Measurements from ENCODE around the gene VPS13C. TPM values are rescaled to one million over a fixed set of nuclear protein-coding genes. Genes with fewer than 3 reads are reported as not detected.

VPS13C gene
- total RNA-seq, 1 donor from 2014 or later = 97.9 TPM

DNA sequence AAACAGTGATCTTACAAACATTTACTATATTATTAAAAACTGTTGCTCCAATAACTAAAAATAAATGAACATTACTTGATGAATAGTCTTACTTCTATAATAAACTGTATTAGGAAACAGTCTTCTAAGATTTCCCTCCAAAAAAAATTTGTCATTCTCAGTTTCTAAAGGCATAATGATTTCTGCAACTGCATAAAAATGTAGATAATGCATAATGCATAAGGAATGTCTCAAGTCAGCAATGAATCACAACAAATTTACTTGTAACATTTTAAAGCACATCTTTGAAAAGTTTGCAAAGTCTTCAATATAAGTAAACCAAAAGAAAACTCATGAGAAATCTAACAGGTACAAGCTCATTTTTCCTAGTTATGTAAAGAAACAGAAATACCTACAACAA is 113.5 kb downstream of the VPS13C start:
- no peak for DNase-seq (ENCODE audit: low read depth, low spot score)

DNA sequence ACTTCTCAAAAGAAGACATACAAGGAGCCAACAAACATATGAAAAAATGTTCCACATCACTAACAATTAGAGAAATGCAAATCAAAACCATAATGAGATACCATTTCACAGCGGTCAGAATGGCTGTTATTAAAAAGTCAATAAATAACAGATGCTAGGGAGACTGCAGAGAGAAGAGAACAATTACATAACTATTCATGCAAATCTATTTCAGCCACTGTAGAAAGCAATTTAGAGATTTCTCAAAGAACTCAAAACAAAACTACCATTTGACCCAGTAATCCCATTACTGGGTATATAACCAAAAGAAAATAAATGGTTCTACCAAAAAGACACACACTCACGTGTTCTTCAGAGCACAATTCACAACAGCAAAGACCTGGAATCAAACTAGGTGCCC is 116.3 kb downstream of the VPS13C start:
- DNase-seq (ENCODE audit: low read depth, low spot score) = no peak

DNA sequence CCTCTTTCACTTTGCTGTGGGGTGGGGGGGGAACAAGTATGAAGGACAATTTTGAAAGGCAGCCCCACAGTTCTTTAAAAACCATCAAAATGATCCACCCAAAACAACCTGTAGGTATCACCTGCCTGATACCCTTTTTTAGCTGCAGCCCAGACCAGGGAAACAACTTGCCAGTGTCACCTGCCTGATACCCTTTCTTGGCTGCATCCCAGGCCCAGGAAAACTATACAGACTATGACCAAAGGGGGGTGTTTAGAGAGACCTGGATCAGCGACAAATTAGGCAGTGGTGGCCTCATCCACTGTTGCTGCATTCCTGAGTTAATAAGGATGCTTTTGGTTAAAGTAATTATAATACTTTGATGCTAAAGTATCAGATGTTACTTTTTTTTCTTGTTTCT is 122.0 kb downstream of the VPS13C start:
- DNase-seq (ENCODE audit: low read depth, low spot score) = no peak

DNA sequence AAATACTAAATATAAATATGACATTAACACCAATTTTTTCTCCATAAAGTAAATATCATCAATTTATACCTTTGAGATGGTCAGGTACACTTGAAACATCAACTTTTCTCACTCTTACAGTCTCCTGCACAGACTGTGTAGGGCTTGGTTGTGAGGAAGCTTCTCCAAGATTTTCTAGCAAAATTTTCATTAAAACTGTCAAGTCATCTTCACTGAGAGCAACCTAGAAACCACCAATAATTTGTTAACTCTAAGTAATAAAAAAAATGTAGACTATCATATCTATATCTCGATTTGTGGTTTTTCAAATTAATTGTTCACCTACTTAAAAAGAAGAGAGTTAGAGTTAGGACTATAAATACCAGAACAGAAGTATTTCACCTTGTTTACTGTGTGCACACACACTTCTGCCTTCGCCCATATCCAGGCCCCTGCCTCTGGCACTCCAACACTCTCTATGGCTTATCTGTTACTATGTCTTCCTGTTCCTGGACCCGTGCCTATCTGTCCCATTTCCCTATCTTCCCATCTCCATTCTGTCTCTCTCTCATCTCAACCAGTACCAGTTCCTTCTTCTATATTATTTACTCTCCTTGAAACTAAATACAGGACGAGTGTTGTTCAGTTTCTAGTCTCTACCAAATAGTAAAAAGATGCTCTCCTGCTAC is 123.6 kb downstream of the VPS13C start:
- DNase-seq (ENCODE audit: low read depth, low spot score) = no peak

DNA sequence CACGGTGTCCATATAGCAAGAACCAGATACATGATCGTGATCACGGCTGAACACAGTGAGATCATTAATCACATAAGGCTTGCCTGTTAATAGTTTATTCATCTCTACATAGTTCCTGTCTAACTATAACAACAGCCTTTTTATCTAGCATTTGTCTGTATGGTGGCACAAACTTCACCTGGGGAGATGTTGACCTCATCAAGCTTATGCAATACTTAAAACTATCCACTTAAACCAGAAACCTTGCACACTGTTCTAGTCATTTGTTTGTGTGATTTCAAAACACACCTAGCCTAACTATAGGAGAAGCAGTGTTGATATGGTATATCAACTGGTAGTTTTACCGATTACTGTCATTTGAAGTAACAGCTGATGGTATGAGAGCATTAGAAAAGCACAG is 124.8 kb downstream of the VPS13C start:
- no peak for DNase-seq (ENCODE audit: low read depth, low spot score)

DNA sequence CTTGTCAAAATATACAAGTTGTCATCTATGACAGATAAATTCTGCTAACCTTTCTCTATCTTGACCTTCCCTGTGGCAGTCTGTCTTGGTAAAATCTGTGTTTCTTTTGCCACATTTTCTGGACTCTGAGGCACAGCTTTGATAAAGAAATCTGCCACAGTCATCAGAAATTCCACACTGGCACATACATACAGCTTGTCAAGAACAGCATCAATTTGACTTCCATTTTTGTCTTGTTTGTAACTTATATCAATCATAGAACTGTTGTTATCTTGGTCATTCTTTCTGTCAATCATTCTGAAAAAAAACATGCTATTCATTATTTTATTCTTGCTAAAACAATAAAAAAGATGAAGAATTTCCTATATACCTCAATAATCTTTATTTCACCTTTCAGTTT is 130.8 kb downstream of the VPS13C start:
- no peak for DNase-seq (ENCODE audit: low read depth, low spot score)

DNA sequence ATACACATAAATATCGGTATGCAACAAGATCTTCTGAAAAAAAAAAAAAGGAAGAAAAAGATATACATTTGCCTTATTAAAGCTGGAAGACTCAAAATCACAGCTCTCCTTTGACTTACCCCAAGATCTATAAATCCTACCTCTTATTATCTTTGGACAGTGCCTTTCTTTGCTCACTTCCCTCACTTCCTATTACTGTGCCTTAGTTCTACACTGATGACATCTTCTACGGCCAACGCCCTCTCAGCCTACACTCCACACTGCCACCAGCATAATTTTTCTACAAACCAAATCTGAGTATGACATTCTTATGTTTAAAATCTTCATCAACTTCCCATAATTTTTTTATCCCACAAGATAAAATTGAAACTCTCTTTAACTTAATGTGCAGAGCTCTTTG is 137.1 kb downstream of the VPS13C start:
- DNase-seq (ENCODE audit: low read depth, low spot score) = no peak

DNA sequence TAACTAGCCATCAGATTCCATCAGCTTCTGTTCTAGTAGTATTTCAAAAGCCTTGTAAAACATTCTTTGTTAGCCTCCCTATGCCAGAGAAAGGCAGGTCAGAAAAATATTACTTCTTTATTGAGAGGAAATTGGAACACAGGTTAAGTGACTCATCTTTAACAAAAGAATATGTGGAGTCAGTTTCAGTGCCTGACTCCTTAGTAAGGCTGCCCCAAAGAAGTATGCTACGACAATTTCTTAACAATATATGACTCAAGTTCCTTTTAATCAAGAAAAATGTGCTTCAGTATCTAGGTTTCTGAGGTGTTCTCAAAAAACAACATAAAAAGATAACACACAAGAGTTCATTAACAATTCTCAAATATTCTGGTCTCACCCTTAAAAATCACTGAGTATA is 139.2 kb downstream of the VPS13C start:
- DNase-seq (ENCODE audit: low read depth, low spot score) = no peak

DNA sequence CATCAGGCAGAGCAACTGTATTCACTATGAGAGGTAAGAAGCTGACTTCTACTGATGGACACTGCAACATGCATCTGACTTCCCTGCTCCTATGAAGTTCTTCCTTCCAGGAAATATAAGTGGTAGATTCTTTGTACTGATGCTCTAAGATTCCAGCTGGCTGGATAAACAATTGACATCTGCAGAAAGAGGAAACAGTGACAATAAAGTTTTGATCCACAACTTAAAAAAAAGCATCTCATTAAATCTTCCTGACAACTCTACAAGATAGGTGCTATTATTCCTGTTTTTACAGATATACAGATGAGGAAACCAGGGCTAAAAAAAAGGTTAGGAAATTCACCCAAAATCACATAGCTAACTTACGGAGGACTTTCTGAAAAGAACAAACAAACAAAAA is 142.8 kb downstream of the VPS13C start:
- DNase-seq (ENCODE audit: low read depth, low spot score) = no peak

DNA sequence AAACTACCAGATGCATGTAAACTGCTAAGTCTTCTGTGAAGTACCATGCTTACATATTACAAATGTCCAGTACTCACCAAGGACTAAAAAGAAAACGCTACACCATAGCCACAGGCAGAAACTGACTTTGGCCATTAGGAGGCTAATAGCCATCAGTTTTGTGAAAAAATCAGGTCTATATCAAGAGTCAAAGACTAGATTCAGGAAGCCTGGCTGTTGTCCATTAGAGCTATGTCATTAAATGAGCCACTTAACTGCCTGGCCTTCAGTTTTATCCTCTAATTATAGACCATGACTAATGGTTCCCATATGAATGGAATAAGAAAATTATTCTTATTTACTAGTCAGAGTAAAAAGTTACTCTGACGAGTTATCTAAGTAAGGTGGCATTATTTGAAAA is 144.1 kb downstream of the VPS13C start:
- DNase-seq (ENCODE audit: low read depth, low spot score) = no peak

DNA sequence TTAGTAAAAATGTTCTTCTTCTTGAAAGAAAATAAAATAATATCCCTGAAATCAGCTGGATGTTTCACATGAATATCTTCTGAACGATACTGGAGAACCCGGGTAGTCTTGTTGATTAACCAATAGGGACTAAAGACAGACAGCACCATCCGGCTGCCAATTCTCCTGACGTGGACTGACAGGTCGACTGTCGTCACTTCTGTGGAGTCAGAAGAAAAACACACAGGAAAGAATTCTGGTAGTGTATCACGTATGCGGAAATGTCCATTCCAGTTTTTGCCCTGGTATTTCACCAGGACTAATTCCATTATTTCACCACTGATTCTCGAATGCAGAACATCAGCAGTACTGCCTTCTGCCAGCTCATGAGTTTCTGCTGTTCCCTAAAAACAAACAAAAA is 144.6 kb downstream of the VPS13C start:
- no peak for DNase-seq (ENCODE audit: low read depth, low spot score)

DNA sequence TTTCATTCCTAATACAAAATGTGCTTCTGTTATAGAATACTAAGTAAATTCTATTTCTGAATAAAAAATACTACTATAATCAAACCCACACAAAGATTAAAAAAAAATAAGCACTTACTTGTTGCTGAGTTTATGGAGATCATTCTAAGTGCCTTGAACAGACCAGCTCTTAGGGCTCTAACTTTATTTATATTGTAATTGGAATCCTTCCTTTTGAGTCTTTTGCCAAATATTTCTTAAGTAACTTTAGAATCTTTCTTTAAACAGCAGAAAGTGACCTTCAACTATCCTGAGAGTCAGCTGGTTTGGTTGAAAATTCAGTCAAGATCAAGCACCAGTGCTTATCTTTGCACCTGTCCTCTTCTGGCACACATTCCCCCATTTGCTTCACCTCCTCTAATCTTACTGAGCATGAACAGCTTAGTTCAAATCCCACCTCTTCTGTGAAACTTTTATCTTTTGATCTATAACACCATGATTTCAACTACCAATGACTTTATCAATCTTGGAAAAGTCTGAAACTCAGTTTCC is 149.3 kb downstream of the VPS13C start:
- no peak for DNase-seq (ENCODE audit: low read depth, low spot score)

DNA sequence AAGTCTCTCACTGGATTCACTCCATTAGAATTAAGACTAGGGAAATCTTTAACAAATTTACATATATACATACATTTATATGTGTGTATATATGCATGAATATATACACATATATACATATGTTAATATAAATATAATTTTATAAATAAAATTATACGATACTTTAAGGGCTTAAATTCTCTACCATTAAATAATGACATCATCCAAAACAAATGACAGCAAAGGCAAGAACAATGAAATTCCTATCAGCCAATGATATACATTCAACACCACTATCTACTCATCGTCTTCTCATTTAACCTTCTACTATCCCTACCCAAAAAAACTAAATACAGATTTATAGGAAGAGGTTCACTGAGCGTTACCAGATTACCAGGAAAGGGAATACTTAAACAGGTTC is 152.0 kb downstream of the VPS13C start:
- no peak for DNase-seq (ENCODE audit: low read depth, low spot score)

DNA sequence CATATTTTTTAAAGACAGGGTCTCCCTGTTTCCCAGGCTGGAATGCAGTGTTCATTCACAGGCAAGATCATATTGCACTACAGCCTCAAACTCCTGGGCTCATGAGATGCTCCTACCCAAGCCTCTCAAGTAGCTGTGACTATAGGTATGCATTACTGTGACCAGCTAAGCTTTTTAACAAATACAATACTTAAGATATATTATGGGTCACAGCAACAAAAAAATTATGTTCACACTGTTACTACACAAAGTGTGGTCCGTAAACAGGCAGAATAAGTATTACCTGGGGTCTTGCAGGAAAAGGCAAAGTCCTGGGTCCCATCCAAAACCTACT is 152.5 kb downstream of the VPS13C start:
- no peak for DNase-seq (ENCODE audit: low read depth, low spot score)

DNA sequence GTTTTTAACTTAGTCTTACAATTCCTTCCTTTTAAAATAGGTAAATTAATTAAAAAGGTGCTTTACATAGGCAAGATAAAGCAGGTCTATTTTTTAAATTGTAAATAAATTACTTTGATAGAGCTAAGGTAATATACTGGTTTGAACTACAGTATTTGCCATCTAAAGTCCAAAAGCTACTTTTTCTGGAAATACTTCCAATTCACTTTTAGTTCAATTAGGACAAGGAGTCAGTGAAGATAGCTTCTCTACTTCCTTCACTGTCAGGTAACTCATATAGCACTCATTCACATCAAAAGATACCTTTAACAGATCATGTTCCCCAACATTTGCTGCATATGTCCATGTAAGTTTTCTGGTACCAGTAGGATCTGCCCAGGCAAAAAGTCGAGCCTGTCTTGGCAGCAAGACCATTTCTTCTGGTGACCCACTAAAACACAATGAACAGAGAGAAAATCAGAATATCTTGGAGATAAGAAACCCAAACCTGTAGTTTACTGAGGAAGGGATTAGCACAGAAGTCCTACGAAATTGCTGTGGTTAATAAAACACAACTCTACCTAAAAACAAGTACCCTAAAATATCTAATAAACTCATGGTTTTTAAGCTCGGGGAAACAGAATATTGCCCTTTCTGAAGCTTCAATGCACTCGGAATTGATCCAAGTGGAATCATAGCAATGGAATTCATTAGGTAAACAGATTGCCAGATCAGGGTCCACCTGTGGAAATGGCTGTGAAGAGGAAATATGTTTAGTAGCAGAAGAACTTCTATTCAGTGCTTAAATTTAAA is 153.1 kb downstream of the VPS13C start:
- no peak for DNase-seq (ENCODE audit: low read depth, low spot score)

DNA sequence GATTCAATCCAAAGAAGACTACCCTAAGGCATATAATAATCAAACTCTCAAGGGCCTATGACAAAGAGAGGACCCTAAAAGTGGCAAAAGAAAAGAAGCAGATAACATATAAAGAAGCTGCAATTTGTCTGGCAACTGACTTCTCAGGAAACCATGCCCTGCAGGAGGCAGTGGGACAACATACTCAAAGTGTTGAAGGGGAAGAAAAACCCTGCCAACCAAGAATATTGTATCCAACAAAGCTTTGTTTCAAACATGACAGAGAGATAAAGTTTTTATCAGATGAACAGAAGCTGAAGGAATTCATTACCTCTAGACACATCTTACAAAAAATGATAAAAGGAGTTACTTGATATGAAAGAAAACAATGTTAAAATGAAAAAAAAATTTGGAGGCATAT is 167.1 kb downstream of the VPS13C start:
- DNase-seq (ENCODE audit: low read depth, low spot score) = no peak

DNA sequence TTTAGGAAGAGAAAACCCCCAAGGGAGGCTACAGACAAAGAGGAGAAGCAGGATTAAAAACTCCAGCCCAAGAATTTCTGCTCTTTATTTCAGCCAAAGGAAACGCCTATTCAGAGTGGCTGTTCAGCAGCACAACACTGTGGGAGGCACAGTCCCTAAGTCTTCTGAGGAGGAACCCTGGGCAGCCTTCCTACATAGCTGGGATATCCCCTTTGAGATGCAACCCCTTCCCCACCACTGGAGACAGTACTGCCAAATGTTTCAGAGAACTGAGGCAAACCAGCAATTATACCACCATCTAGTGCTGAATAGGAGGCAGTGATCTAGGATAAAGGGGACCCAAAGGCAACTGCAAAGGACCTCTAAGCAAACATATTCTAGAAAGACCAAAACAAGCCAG is 168.1 kb downstream of the VPS13C start:
- DNase-seq (ENCODE audit: low read depth, low spot score) = no peak

DNA sequence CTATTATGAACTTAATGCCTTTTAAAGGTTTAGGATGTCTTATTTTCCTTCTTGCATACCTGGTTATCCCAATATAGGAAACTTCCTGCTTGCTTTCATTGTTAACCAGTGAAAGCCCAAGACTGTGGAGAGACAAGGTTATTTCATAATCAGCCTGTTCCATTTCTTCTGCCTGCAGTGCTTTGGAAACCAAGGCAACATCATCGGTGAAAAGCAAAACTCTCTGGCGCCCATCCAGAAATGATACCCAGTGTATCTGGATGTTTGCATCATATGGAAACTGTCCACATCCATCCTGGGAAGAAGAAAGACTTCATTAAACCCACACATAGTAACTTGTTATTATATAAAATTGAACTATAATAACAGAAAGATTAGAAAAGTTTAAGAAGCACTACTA is 170.1 kb downstream of the VPS13C start:
- no peak for DNase-seq (ENCODE audit: low read depth, low spot score)

DNA sequence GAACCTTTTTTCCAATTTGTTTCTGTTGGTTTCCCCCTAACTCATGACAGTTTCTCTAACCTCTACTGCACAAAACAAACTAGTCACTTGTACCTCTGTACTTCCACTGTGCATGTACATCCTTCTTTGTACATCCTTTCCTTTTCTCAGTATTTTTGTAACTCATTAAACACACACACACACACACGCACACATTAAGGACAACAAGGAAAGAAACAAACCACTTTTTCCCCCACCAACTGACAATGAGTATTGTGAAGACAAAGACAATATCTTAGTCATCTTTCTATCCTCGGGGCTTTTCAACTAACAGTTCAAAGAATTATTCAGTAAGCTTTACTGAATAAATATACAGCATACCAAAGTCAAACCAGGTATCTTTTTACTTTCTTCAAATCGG is 170.5 kb downstream of the VPS13C start:
- no peak for DNase-seq (ENCODE audit: low read depth, low spot score)

DNA sequence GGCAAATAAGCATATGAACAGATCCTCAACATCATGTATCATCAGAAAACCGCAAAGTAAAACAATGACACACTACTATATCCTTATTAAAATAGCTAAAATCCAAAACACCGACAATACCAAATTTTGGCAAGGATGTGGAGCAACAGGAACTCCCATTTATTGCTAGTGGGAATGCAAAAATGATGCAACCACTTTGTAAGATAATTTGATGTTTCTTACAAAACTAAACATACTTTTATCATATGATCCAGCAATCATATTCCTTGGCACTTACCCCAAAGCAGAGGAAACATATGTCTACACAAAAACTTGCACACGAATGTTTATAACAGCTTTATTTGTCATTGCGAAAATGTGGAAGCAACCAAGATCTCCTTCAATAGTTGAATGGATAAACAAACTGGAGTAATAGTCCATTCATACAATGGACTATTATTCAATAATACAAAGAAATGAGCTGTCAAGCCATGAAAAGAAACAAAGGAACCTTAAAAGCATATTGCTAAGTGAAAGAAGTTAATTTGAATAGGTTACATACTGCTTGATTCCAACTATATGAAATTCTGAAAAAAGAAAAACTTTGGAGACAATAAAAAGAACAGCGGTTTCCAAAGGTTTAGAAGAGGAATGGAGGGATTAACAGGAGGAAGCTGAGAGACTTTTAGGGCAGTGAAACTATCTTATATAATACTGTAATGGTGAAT is 172.0 kb downstream of the VPS13C start:
- DNase-seq (ENCODE audit: low read depth, low spot score) = no peak

DNA sequence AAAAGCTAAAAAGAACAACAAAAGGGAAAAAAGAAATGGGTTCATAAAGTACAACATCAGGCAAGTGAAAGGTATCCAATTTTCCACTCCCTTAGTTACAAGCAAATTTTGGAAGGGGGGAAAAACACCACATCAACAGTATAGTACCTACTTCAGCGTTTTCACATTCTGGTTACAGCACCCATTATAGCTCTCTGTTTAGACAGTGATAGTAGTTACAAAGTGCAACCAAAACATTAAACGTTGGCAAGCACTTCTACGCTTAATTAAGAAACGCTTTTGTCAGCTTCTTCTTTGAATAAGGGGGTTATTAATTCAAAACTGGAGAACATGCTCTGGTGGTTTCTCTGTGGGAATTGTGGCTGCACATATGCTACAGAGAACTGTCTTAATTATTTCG is 180.2 kb downstream of the VPS13C start:
- DNase-seq (ENCODE audit: low read depth, low spot score) = no peak

DNA sequence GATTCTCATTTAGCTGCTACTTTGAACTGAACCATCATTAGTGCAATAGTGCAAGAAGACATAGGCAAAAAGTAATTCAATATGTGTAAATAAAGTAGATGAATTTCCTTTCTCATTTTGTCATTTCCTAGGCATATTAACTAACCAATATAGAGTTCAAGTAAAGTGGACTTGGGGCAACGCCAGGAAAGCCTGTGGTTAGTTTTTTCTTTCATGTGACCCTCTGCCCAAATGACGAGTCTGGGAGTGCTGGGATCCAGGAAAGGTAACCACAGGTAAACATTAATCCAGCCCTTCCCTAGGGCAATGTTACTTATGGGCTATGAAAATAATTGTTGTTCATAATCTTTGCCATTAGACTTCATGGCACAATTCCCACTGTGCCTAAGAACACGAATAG is 181.0 kb downstream of the VPS13C start:
- DNase-seq (ENCODE audit: low read depth, low spot score) = no peak
